GM23248 (cell line): ENCODE data around the gene PRKAR1B.

ENCODE experiments used
- EZH2 ChIP-seq: fragments of 200-600 bp; sonication (generic); IDR thresholded peaks from 2 replicates; pipeline ENCODE4 v1.6.1; 2018; ENCODE audit warnings: antibody characterized with exemption, mild to moderate bottlenecking; ENCODE audit not compliant: insufficient read depth, poor library complexity, severe bottlenecking
- EZH2phosphoT487 ChIP-seq: fragments of 200-600 bp; sonication (generic); IDR thresholded peaks from 2 replicates; pipeline ENCODE4 v1.6.1; 2018; ENCODE audit warnings: antibody characterized with exemption, moderate library complexity, mild to moderate bottlenecking, low read depth; ENCODE audit not compliant: insufficient read depth

GRCh38 chr7:711093-711921 lies 15.8 kb downstream of the PRKAR1B start:
- TF ChIP-seq EZH2phosphoT487 (no peak), EZH2 (no peak)
